ENCODE measurements around the gene SAGE1.
"Not testable (repeated sequence)": the region's sequence is repeated elsewhere in the genome, so short reads cannot be mapped to it uniquely, and the experiment has no call there.

Gene SAGE1, protein sequence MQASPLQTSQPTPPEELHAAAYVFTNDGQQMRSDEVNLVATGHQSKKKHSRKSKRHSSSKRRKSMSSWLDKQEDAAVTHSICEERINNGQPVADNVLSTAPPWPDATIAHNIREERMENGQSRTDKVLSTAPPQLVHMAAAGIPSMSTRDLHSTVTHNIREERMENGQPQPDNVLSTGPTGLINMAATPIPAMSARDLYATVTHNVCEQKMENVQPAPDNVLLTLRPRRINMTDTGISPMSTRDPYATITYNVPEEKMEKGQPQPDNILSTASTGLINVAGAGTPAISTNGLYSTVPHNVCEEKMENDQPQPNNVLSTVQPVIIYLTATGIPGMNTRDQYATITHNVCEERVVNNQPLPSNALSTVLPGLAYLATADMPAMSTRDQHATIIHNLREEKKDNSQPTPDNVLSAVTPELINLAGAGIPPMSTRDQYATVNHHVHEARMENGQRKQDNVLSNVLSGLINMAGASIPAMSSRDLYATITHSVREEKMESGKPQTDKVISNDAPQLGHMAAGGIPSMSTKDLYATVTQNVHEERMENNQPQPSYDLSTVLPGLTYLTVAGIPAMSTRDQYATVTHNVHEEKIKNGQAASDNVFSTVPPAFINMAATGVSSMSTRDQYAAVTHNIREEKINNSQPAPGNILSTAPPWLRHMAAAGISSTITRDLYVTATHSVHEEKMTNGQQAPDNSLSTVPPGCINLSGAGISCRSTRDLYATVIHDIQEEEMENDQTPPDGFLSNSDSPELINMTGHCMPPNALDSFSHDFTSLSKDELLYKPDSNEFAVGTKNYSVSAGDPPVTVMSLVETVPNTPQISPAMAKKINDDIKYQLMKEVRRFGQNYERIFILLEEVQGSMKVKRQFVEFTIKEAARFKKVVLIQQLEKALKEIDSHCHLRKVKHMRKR

DNA sequence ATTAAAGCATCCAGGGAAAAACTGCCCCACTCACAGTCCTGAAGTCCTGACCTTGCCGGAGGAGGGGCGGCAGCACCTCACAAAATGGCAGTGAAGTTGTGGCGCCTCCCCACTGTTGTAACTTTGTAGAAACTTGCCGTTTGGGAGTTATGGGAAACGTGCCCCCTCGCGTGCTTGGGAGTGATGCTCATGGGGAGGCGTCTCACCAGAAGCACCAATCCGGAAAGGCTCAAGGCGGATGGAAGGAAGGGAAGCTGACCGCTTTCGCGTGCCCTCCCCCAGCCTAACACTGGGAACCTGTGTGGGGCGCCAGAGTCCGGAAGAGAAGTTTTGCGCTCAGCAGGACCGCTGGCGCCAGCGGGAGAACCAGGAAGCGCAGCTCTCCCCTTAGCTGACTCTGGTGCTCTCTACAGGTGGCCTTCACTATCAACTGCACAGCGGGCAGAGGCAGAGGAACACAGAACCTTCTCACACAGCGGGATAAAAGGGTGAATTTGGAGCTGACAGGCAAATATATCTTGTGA lies at the start of gene SAGE1, which contains the start of gene CT45A10:
SAGE1 (plus strand) TSS at position 423 of the 524 bp plus-strand sequence. CDS start 2,527 bp downstream, outside the sequence.
CT45A10 (minus strand) TSS at position 151 of the 524 bp plus-strand sequence. CDS start 8,100 bp downstream, outside the sequence.
- DNase-seq, result no peak

DNA sequence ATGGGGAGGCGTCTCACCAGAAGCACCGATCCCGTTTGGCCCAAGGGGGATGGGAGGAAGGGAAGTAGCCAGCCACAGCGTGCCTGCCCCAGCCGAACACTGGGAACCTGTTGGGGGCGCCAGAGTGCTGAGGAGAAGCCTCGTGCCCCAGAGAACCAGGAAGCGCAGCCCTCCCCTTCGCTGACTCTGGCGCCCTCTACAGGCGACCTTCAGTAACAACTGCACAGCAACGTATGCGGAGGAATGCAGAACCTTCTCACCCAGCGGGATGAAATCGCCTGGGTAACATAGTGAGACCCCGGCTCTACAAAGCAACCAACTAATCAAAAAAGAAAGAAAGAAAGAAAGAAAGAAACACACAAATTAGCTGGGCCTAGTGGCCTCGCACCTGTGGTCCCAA lies 39.1 kb upstream of the SAGE1 start, which contains the start of gene CT45A8:
CT45A8 (minus strand) TSS at position 101 of the 400 bp plus-strand sequence. CDS start 3,755 bp downstream, outside the sequence.
- not testable (repeated sequence) for DNase-seq

DNA sequence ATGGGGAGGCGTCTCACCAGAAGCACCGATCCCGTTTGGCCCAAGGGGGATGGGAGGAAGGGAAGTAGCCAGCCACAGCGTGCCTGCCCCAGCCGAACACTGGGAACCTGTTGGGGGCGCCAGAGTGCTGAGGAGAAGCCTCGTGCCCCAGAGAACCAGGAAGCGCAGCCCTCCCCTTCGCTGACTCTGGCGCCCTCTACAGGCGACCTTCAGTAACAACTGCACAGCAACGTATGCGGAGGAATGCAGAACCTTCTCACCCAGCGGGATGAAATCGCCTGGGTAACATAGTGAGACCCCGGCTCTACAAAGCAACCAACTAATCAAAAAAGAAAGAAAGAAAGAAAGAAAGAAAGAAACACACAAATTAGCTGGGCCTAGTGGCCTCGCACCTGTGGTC lies 21.8 kb upstream of the SAGE1 start, which contains the start of gene CT45A9:
CT45A9 (minus strand) TSS at position 101 of the 400 bp plus-strand sequence. CDS start 3,751 bp downstream, outside the sequence.
- DNase-seq, result not testable (repeated sequence)

DNA sequence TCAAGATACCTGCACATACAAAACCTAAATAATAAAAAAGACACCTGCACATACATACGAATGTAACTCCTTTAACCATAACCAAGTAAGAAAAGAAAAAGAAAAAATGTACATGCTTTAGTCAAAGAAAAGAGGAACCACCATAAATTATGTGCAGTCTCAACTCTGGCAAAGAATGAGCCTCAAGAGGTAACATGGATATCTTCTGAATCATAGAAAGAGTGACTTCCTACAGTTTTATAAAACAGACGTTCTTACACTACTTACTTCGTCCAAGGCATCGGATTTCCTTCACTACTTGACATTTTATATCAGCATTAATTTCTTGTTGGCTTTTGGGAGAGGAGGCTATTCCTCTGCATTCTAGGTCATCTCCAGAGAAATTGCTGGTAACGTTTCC lies 10.8 kb upstream of the SAGE1 start:
- not testable (repeated sequence) for DNase-seq

DNA sequence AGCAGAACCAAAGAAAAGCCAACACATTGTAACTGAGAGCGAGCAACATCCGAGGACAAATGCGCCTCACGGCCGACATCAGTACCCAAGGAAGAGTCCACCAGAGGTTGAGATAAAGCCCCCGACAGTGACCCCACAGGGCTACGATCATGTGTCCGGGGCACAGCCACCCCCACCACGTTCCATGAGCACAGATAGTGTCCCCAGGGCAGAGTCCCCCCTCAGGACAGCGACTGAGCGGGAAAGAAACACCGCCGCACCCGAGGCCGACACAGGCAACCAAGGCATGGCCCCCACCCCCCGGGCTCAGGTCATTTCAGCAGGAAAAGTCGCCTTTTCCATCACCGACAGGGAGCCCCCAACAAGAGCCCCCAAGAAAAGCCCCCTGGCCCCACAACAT lies 5.3 kb upstream of the SAGE1 start:
- not testable (repeated sequence) for DNase-seq

DNA sequence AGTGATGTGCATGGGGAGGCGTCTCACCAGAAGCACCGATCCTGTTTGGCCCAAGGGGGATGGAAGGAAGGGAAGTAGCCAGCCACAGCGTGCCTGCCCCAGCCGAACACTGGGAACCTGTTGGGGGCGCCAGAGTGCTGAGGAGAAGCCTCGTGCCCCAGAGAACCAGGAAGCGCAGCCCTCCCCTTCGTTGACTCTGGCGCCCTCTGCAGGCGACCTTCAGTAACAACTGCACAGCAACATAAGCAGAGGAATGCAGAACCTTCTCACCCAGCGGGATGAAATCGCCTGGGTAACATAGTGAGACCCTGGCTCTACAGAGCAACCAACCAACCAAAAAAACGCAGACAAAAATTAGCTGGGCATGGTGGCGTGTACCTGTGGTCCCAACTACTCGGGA lies 4.5 kb upstream of the SAGE1 start:
- peak in 1 of 3 experiments; percentile 21 for DNase-seq

DNA sequence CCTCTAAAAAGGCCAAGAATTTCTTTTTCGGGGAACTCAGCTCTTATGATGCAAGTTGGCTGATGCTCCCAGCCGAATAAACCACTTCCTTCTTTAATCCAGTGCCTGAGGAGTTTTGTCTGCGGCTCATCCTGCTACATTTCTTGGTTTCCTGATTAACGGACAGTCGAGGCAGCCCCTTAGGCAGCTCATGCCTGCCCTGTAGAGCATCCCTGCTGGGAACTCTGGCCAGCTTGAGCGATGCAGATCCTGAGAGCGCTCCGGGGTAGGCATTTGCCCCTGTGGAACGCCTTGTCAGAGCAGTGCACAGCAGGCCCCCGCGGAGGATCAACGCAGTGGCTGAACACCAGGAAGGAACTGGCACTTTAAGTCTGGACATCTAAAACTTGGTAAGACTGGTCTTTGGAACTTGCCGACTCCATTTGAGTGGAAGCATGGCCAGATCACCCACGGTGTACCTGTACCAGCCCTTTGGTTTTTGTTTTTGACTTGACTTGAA lies 3.4 kb upstream of the SAGE1 start:
- no peak for DNase-seq

DNA sequence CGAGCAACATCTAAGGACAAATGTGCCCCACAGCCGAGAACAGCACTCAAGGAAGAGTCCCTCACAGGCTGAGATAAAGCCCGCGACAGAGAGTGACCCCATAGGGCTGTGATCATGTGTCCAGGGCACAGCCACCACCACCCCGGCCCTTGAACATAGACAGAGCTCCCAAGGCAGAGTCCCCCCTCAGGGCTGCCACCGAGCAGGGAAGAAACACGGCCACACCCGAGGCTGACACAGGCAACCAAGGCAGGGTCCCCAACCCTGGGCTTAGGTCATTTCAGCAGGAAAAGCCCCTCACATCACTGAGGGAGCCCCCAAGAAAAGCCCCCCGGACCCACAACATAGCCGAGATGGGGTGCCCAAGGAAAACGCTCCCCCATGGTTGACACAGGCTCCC lies 735 bp upstream of the SAGE1 start:
- no peak for DNase-seq

DNA sequence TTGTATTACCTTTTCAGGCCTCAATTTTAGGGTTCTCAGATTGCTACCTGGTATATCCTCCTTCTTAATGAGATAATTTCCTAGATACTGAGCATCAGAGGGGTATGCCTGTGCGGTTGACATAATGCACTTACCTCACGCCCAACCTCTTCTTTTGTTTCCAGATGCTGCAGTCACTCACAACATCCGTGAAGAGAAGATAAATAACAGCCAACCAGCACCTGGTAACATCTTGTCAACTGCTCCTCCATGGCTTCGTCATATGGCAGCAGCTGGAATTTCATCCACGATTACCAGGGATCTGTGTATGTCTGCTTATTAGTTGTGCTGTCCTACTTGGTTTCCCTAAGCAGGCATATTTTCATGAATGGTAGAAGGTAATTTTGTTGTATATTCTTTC lies 16.7 kb downstream of the SAGE1 start:
- no peak for DNase-seq

DNA sequence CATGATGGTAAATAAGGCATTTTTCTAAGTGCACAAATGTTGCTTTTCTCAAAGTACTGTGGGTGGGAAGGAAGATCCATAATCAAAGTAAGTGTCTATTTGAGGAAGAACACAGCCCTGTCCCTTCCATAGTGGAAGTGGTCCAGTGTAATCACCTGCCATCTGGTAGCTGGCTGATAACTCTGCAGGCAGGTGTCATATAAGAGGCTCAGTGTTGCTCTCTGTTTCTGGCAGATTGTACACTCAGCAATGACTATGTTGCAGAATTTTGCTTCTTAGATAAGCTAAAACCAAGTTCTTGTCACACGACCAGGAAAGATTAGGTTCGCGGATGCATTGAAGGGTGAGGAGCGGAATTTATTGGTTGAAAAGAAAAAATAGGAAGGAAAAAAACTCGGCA lies 20.9 kb downstream of the SAGE1 start:
- no peak for DNase-seq

DNA sequence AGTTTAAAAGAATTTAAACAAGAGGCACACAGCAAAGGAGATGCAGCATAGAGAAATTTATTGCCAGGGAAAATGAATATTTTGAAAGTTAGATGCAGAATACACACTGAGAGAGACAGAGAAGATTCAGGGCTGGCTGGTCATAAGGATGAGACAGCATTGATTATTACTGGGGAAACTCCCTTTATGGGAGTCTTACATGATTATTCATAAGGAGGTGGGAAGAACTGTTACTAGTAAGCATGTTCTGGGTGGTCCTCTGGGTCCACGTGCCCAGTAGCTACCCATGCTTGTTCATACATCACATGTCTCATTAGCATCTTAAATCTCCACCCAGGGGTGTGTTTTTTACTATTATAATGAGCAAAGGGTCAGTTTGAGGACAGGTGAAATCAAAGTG lies 27.0 kb downstream of the SAGE1 start:
- not testable (repeated sequence) for DNase-seq

DNA sequence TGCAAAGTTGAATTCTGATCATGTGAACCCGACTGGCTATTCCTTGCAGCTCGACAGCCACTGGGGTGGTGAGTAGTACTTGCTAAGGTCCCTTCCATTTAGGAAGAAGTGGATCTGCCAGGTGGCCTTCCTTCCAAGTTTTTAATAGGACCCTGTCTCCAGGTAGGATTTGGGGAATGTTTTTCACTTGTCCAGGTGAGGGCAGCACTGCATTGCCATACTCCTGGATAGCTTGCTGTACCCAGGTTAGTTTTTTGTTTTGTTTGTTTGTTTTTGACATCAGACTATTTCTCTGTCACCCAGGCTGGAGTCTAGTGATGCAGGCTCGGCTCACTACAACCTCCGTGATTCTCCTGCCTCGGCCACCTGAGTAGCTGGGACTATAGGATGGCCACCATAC lies 29.8 kb downstream of the SAGE1 start:
- peak in 1 of 3 experiments; percentile 20 for DNase-seq

DNA sequence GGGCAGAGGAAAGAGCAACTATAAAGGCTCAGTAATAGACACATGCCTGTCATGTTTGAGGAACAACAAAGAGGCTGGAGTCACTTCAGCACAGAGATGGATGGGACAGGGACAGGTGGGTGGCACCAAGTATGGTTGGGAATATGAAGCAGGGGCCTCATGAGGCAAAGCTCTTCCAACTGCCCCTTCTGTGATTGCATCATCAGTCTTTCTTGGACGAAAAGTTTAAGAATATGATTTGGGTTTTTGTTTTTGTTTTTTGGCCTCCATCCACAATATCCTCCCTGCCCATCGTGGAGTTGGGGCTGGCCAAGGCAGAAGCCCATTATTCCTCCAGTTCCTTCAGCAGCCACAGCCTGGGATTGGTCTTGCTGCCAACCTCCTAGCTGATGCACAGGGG lies 34.4 kb downstream of the SAGE1 start:
- DNase-seq, result no peak

DNA sequence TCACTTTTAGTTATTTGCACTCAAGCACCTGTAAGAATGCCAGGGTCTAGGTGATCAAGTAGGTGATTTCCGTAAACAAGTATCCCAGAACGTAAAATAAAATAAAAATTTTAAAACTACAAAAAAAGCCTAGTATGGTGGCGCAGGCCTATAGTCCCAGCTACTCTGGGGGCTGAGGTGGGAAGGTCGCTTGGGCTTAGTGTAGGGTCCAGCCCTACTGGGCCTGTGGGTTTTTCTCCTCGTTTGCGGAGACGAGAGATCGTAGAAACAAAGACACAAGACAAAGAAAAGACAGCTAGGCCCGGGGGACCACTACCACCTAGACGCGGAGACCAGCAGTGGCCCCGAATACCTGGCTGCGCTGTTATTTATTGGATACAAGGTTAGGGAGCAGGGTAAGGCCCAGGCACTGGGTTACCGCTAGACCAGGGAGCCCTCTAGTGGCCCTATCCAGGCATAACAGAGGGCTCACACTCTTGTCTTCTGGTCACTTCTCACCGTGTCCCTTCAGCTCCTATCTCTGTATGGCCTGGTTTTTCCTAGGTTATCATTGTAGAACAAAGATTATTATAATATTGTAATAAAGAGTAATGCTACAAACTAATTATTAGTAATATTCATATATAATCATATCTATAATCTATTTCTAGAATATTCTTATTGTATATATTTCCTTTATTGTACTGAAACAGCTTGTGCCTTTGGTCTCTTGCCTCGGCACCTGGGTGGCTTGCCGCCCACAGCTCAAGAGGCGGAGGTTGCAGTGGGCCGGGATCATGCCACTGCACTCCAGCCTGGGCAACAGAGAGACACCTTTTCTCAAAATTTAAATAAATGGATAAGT lies 38.4 kb downstream of the SAGE1 start:
- peak; percentile 16 to 67 (median 60) for DNase-seq

DNA sequence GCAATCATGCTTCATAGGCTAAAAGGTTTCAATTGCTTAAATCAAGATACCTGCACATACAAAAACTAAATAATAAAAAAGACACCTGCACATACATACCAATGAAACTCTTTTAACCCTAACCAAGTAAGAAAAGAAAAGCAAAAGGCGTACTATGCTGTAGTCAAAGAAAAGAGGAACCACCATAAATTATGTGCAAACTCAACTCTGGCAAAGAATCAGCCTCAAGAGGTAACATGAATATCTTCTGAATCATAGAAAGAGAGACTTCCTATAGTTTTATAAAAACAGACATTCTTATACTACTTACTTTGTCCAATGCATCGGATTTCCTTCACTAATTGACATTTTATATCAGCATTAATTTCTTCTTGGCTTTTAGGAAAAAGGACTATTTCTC lies 51.0 kb downstream of the SAGE1 start:
- DNase-seq, result no peak

DNA sequence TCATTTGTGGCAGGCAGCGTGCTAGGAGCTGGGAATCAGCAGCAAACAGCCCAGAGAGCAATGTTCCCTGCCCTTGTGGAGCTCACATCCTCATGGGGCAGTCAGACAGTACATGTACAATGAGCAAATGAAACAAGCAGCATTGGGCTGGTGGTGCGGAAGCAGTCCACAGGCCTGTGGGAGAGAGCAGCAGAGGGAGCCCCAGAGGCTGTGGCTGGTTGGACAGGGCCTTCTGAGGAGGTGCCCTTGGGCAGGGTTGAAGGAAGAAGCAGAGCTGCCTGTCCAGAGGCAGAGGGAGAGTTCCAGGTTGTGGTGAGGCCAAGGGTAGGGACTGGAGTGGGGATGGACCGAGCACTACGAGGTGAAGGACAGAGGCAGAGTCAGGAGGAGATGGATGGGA lies 57.8 kb downstream of the SAGE1 start:
- DNase-seq, result no peak

Data from NCI-H1417 (cell line).